Chondrocyte (in vitro differentiated cells): ENCODE results near the gene EFNA3. TPM values are rescaled to one million over a fixed set of nuclear protein-coding genes. Genes with fewer than 3 reads are reported as not detected.

ENCODE experiments used
- DNase-seq: peaks from one replicate; pipeline ENCODE4 v3.0.0; 2021; ENCODE audit warnings: mixed read lengths, low spot score
- H3K27ac Mint-ChIP-seq: one replicate; pipeline ENCODE4 v1.8.0; 2021; ENCODE audit warnings: mild to moderate bottlenecking, moderate library complexity, mixed read lengths; ENCODE audit not compliant: unreplicated experiment
- H3K27me3 Mint-ChIP-seq: 2 replicates; pipeline ENCODE4 v1.8.0; 2021; ENCODE audit warnings: low read depth, mixed read lengths
- H3K36me3 Mint-ChIP-seq: 2 replicates; pipeline ENCODE4 v1.8.0; 2021; ENCODE audit warnings: low read depth, mixed read lengths
- H3K4me1 Mint-ChIP-seq: 2 replicates; pipeline ENCODE4 v1.8.0; 2021; ENCODE audit warnings: low read depth, mild to moderate bottlenecking, mixed read lengths
- H3K4me3 Mint-ChIP-seq: one replicate; pipeline ENCODE4 v1.8.0; 2021; ENCODE audit warnings: mild to moderate bottlenecking, moderate library complexity, mixed read lengths; ENCODE audit not compliant: unreplicated experiment
- H3K9me3 Mint-ChIP-seq: 2 replicates; pipeline ENCODE4 v1.8.0; 2021; ENCODE audit warnings: low read depth, mixed read lengths
- CTCF ChIP-seq: fragments of 200-600 bp; sonication (generic); IDR thresholded peaks from 2 replicates; pipeline ENCODE4 v1.5.0; 2021; ENCODE audit warnings: antibody characterized with exemption, mild to moderate bottlenecking, moderate library complexity
- total RNA-seq: library from RNA; stranded (reverse); gene quantifications from 3 replicates; pipeline ENCODE4 v1.2.1, GENCODE V29; 2021

EFNA3 gene
- total RNA-seq, 1 donor from 2014 or later = 4.5 TPM

GRCh38 chr1:155064111-155064831 is 14.4 kb upstream of the EFNA3 start:
- TF ChIP-seq CTCF = no peak
- no peak for DNase-seq
- Mint-ChIP-seq H3K9me3 (no peaks in the 10 kb centered on the region), H3K27ac (peak overlapping the region; percentile 73), H3K27me3 (no peaks in the 10 kb centered on the region), H3K4me1 (peaks cover 34% of the 10 kb centered on the region), H3K36me3 (peaks cover 6% of the 10 kb centered on the region), H3K4me3 (peak overlapping the region; percentile 78)

GRCh38 chr1:155064832-155065429 is 13.7 kb upstream of the EFNA3 start:
- Mint-ChIP-seq H3K27ac (peak overlapping the region; percentile 15), H3K9me3 (no peaks in the 10 kb centered on the region), H3K4me3 (peak overlapping the region; percentile 78), H3K36me3 (peaks cover 6% of the 10 kb centered on the region), H3K4me1 (peaks cover 34% of the 10 kb centered on the region), H3K27me3 (no peaks in the 10 kb centered on the region)
- DNase-seq = no peak
- TF ChIP-seq CTCF = no peak

DNA sequence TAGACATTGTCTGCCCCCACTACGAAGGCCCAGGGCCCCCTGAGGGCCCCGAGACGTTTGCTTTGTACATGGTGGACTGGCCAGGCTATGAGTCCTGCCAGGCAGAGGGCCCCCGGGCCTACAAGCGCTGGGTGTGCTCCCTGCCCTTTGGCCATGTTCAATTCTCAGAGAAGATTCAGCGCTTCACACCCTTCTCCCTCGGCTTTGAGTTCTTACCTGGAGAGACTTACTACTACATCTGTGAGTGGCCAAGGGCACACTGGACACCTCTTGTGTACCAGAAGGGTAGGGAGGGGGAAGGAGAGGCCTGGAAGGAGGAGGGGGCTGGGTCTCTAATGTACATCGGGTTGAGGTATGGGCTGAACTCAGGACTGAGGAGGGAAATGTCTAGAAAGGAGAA is 11.9 kb upstream of the EFNA3 start:
- DNase-seq = no peak
- Mint-ChIP-seq H3K4me1 (peaks cover 38% of the 10 kb centered on the region), H3K4me3 (no peak overlapping the region), H3K9me3 (no peaks in the 10 kb centered on the region), H3K27ac (no peak overlapping the region), H3K27me3 (no peaks in the 10 kb centered on the region), H3K36me3 (peaks cover 4% of the 10 kb centered on the region)
- TF ChIP-seq CTCF = no peak

- Mint-ChIP-seq H3K4me1 (peaks cover 23% of the 10 kb centered on the region), H3K9me3 (no peaks in the 10 kb centered on the region), H3K36me3 (peaks cover 4% of the 10 kb centered on the region), H3K4me3 (no peak overlapping the region), H3K27me3 (no peaks in the 10 kb centered on the region), H3K27ac (no peak overlapping the region)
- TF ChIP-seq CTCF = no peak
- no peak for DNase-seq
Measured at GRCh38 chr1:155068599-155068998, 10.0 kb upstream of the EFNA3 start.

DNA sequence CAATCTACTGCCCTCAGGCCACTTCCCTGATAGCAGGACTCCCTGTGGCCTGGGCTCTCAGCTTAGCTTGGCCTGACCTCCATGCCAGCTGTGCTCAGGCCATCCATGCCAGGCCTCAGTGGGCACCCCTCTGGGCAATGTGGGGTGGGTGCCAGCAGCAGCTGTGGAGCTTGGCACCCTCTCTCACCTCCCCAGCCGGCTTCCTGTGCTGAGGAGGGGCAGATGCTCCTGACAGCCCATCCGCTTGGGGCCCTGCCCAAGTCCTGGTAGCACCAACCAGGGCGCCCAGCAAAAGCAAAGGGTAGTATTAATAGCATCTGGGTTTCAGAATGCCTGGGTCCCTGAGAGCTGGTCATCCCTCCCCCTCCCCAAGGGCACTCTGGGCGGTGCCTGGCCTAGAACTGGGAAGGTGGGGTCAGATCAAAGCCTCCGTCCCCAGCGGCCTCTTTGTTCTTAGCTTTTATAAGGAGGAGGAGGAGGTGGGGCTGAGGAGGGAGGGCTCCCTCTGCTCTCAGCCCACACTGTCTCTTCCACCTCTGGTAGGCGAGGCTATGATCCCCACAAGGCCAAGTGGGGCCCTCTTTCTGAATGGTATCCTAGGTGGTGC is 9.0 kb upstream of the EFNA3 start:
- peaks cover 4% of the 10 kb centered on the region for H3K36me3 Mint-ChIP-seq
- no peak overlapping the region for H3K27ac Mint-ChIP-seq
- H3K27me3 Mint-ChIP-seq = no peaks in the 10 kb centered on the region
- no peak overlapping the region for H3K4me3 Mint-ChIP-seq
- H3K4me1 Mint-ChIP-seq = peaks cover 18% of the 10 kb centered on the region
- no peak for TF ChIP-seq CTCF
- no peaks in the 10 kb centered on the region for H3K9me3 Mint-ChIP-seq
- DNase-seq = no peak
